Sigmoid colon (tissue), 3 donors: ENCODE results near the gene VWA5A.

Experiments
- POLR2A ChIP-seq, 2 donors: fragments of 450-650 bp; IDR thresholded peaks; one replicate each; pipeline ENCODE4 v1.6.1; 2016; ENCODE audit warnings: antibody characterized with exemption in 2 of 2, mild to moderate bottlenecking in 2 of 2, moderate library complexity in 2 of 2
- TF ChIP-seq, protein P1 (sequence below), 4 experiments: fragments of 450-650 bp in 3 of 4; fragments of 200-600 bp in 1 of 4; IDR thresholded peaks; one replicate each; pipeline ENCODE4 v1.5.1; 2016 to 2019; ENCODE audit warnings: antibody characterized with exemption in 4 of 4, mild to moderate bottlenecking in 3 of 4, moderate library complexity in 2 of 4

DNA sequence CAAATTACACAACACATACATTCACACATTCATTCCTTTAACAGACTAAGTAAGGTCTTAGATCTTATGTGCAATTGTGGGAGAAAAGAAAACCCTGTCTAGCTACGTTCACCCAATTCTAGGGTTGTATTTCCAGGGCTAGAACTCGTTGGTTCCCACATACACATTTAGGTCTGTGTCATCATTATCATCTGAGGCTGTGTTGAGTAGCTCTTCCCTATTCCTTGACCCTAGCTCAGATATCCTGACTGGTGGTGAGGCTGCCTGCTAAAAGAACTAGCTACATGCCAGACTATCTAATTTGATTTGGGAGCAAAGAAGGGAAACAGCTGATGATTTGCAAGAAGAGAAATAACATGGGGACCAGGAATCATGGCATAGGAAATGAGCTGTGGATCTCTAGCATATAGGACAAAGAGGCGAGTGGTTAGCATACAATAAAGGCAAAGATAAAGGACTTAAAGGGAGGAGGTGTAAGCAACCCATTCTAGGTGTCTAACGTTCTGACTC, 46.6 kb upstream of the VWA5A start:
- TF ChIP-seq, protein P1, sequence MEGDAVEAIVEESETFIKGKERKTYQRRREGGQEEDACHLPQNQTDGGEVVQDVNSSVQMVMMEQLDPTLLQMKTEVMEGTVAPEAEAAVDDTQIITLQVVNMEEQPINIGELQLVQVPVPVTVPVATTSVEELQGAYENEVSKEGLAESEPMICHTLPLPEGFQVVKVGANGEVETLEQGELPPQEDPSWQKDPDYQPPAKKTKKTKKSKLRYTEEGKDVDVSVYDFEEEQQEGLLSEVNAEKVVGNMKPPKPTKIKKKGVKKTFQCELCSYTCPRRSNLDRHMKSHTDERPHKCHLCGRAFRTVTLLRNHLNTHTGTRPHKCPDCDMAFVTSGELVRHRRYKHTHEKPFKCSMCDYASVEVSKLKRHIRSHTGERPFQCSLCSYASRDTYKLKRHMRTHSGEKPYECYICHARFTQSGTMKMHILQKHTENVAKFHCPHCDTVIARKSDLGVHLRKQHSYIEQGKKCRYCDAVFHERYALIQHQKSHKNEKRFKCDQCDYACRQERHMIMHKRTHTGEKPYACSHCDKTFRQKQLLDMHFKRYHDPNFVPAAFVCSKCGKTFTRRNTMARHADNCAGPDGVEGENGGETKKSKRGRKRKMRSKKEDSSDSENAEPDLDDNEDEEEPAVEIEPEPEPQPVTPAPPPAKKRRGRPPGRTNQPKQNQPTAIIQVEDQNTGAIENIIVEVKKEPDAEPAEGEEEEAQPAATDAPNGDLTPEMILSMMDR (IDR thresholded peaks at IDR 0.05), result no peak
- TF ChIP-seq POLR2A (IDR thresholded peaks at IDR 0.05), result no peak
